ENCODE results near the gene ENO4. TPM values are rescaled to one million over a fixed set of nuclear protein-coding genes. Genes with fewer than 3 reads are reported as not detected.

Gene ENO4
- total RNA-seq, 1 experiment from 2014 or later = 0.22 TPM

DNA sequence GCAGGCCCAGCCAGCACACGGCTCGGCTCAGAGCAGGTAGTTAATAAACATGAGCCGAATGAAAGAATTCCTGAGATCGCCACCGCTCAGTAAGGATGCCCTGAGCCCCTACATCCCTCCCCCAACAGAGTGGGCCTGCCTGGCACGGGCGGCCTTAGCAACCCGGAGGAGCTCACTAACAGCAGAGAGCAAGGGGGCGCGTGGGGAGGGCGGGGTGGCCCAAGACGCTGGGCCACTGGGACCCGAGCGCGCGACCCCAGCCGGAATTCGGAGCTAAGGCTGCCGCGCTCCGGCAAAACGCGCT is 403 bp upstream of the ENO4 start:
- no TSS peak for BruUV-seq (replicated peaks)
- Histone ChIP-seq H3K4me3 (replicated peaks in 1 of 2; ENCODE audit: low read depth in 1 of 2, low read length in 2 of 2) (peak overlapping the region; percentile 84 to 88), H3K27ac (ENCODE audit: low read depth, low read length) (peak overlapping the region; percentile 59), H3K9ac (ENCODE audit: low read length) (peak overlapping the region; percentile 93), H2AFZ (ENCODE audit: low read depth, low read length, poor library complexity, severe bottlenecking) (peak overlapping the region; percentile 92), H3K4me2 (ENCODE audit: low read length) (peak overlapping the region; percentile 87), H4K20me1 (ENCODE audit: insufficient read depth) (no peaks in the 10 kb centered on the region), H3K27me3 (ENCODE audit: insufficient read depth, low read length) (no peaks in the 10 kb centered on the region), H3K79me2 (ENCODE audit: insufficient read depth, low read length) (peaks cover 13% of the 10 kb centered on the region; the same call in 1 of the 2 replicates), H3K9me2 (ENCODE audit: insufficient read depth) (no peaks in the 10 kb centered on the region), H3K4me1 (ENCODE audit: control insufficient read depth in 1 of 2, insufficient read depth in 2 of 2, low read length in 2 of 2) (peaks cover 11 to 32% of the 10 kb centered on the region in 2 experiments), H3K36me3 (ENCODE audit: control insufficient read depth in 1 of 2, insufficient read depth in 2 of 2, low read length in 2 of 2) (no peaks in the 10 kb centered on the region), H3K9me3 (ENCODE audit: control insufficient read depth in 1 of 2, insufficient read depth in 1 of 2, low read depth in 1 of 2, low read length in 2 of 2) (no peaks in the 10 kb centered on the region)
- TF ChIP-seq EZH2phosphoT487 (IDR thresholded peaks at IDR 0.05; ENCODE audit: borderline replicate concordance) (no peak), YY1 (IDR thresholded peaks at IDR 0.05; ENCODE audit: extremely low read depth, insufficient replicate concordance, low read depth, low read length) (no peak), JUND (IDR thresholded peaks at IDR 0.05) (no peak), EGR1 (IDR thresholded peaks at IDR 0.05; ENCODE audit: low read depth) (no peak), CBX3 (IDR thresholded peaks at IDR 0.05; ENCODE audit: low read depth) (no peak), POLR2AphosphoS5 (IDR thresholded peaks at IDR 0.05; ENCODE audit: low read depth, low read length) (no peak), EZH2 (IDR thresholded peaks at IDR 0.05) (no peak), ELF1 (IDR thresholded peaks at IDR 0.05; ENCODE audit: borderline replicate concordance, low read depth) (no peak), FOSL1 (IDR thresholded peaks at IDR 0.05; ENCODE audit: low read depth) (no peak), TCF7L2 (IDR thresholded peaks at IDR 0.05; ENCODE audit: borderline replicate concordance, extremely low read depth, insufficient read depth, insufficient read length) (no peak), SIN3A (IDR thresholded peaks at IDR 0.05; ENCODE audit: low read depth) (no peak)
- TF ChIP-seq, protein P1, sequence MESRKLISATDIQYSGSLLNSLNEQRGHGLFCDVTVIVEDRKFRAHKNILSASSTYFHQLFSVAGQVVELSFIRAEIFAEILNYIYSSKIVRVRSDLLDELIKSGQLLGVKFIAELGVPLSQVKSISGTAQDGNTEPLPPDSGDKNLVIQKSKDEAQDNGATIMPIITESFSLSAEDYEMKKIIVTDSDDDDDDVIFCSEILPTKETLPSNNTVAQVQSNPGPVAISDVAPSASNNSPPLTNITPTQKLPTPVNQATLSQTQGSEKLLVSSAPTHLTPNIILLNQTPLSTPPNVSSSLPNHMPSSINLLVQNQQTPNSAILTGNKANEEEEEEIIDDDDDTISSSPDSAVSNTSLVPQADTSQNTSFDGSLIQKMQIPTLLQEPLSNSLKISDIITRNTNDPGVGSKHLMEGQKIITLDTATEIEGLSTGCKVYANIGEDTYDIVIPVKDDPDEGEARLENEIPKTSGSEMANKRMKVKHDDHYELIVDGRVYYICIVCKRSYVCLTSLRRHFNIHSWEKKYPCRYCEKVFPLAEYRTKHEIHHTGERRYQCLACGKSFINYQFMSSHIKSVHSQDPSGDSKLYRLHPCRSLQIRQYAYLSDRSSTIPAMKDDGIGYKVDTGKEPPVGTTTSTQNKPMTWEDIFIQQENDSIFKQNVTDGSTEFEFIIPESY (IDR thresholded peaks at IDR 0.05; ENCODE audit: extremely low read depth, insufficient replicate concordance, low read length) = no peak
- TF ChIP-seq, protein P2, sequence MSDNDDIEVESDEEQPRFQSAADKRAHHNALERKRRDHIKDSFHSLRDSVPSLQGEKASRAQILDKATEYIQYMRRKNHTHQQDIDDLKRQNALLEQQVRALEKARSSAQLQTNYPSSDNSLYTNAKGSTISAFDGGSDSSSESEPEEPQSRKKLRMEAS (IDR thresholded peaks at IDR 0.05) = no peak
- TF ChIP-seq, protein P3, sequence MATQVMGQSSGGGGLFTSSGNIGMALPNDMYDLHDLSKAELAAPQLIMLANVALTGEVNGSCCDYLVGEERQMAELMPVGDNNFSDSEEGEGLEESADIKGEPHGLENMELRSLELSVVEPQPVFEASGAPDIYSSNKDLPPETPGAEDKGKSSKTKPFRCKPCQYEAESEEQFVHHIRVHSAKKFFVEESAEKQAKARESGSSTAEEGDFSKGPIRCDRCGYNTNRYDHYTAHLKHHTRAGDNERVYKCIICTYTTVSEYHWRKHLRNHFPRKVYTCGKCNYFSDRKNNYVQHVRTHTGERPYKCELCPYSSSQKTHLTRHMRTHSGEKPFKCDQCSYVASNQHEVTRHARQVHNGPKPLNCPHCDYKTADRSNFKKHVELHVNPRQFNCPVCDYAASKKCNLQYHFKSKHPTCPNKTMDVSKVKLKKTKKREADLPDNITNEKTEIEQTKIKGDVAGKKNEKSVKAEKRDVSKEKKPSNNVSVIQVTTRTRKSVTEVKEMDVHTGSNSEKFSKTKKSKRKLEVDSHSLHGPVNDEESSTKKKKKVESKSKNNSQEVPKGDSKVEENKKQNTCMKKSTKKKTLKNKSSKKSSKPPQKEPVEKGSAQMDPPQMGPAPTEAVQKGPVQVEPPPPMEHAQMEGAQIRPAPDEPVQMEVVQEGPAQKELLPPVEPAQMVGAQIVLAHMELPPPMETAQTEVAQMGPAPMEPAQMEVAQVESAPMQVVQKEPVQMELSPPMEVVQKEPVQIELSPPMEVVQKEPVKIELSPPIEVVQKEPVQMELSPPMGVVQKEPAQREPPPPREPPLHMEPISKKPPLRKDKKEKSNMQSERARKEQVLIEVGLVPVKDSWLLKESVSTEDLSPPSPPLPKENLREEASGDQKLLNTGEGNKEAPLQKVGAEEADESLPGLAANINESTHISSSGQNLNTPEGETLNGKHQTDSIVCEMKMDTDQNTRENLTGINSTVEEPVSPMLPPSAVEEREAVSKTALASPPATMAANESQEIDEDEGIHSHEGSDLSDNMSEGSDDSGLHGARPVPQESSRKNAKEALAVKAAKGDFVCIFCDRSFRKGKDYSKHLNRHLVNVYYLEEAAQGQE (IDR thresholded peaks at IDR 0.05; ENCODE audit: low read depth) = no peak
- TF ChIP-seq, protein P4, sequence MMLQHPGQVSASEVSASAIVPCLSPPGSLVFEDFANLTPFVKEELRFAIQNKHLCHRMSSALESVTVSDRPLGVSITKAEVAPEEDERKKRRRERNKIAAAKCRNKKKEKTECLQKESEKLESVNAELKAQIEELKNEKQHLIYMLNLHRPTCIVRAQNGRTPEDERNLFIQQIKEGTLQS (IDR thresholded peaks at IDR 0.05) = no peak
- intact Hi-C loops (cut with micrococcal nuclease) = loop anchor here (2.0 kb wide), 1 partner anchor 226 kb away; no protein-coding TSS in a partner anchor
- ChIA-PET CTCF (no interaction called here), POLR2A (interaction anchor here (1.0 to 1.4 kb wide), 2 partner anchors 10 to 158 kb away, joined by 3 read pairs; no protein-coding TSS in a partner anchor), RAD21 (ENCODE audit: low non-redundant PET in 1 of 2, low total read pairs in 2 of 2, uncharacterized antibody in 2 of 2, unreplicated experiment in 2 of 2) (interaction anchor here in 1 of 2 experiments (0.8 kb wide), 1 partner anchor 52 kb away, joined by 3 read pairs; no protein-coding TSS in a partner anchor)
- no peak for DNase-seq (ENCODE audit: low read depth, low spot score)
- ATAC-seq = peak; percentile 24

Measured in HCT116 (cell line).